Measurements from ENCODE around the gene KPNA6.

DNA sequence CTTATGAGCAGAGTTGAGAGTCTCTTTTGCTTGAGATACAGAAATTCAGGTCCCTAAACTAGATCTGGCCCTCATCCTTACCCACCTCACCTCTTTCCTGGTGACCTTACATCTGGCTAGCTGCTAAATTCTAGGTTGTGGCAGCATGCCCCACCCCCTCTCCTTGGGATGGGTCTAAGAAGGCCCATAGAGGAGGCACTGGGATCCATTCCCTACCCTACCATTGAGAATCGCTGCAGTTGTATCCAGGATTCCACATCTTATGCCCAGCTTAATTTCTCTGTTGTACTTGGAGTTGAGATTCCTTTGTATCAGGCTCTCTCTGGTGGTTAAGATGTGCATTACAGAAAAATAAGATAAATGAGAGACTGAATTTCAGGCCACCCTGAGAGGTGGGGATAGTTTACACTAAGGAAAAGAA is 44.6 kb upstream of the KPNA6 start:
- peak; percentile 50 to 71 (median 63); a peak in 5 of 6 replicates for TF ChIP-seq CTCF (IDR thresholded peaks at IDR 0.05 in 2 of 3, conservative IDR thresholded peaks at IDR 0.05 in 1 of 3; ENCODE audit: control insufficient read depth in 2 of 3, extremely low read depth in 1 of 3, insufficient read depth in 1 of 3, low read depth in 3 of 3, low read length in 3 of 3)
- no peak for TF ChIP-seq HCFC1 (IDR thresholded peaks at IDR 0.05; ENCODE audit: low read length)
- no peak for TF ChIP-seq SMARCA5 (IDR thresholded peaks at IDR 0.05)
- TF ChIP-seq IRF3 (IDR thresholded peaks at IDR 0.05) = no peak
- no peak for TF ChIP-seq GATAD2B (conservative IDR thresholded peaks at IDR 0.05; ENCODE audit: low read depth)
- TF ChIP-seq REST (IDR thresholded peaks at IDR 0.05; ENCODE audit: low read depth, low read length) = no peak
- no peak for TF ChIP-seq POLR2A (IDR thresholded peaks at IDR 0.05; ENCODE audit: low read depth, low read length)
